ENCODE results near the gene MAPK8IP1.
"Not testable (repeated sequence)": the region's sequence is repeated elsewhere in the genome, so short reads cannot be mapped to it uniquely, and the experiment has no call there.

Gene MAPK8IP1

DNA sequence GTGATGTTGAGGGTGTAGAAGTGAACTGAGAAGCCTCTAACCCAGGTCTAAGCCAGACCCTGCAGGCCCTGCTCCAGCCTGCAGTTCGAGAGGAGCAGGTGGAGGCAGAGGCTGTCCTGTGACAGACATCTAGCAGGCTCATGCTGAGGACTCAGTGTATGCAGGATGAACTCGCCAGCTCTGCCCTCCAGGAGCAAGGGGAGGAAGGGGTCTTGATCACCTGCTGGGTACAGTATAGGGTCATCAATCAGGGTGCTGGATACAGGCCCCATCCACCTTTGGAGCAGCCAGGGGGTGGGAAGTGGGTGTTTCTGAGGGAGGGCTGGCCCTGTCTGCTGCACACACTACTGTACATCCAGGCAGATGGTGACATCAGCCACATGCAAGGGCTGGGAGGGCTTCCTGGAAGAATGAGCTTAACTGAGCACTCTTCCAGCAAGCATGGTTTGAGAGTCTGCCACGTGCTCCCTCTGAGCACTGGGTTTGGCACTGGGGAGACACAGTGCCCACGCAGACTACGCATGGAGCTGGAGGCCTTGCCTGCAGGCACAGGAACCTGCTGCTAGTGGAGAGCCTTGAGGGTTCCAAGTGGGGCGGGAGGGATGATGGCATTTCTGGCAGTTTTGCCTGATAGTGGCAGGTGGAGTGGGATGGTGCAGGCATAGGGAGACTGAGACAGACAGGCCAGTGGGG is 9.2 kb downstream of the MAPK8IP1 start:
- DNase-seq = no peak

DNA sequence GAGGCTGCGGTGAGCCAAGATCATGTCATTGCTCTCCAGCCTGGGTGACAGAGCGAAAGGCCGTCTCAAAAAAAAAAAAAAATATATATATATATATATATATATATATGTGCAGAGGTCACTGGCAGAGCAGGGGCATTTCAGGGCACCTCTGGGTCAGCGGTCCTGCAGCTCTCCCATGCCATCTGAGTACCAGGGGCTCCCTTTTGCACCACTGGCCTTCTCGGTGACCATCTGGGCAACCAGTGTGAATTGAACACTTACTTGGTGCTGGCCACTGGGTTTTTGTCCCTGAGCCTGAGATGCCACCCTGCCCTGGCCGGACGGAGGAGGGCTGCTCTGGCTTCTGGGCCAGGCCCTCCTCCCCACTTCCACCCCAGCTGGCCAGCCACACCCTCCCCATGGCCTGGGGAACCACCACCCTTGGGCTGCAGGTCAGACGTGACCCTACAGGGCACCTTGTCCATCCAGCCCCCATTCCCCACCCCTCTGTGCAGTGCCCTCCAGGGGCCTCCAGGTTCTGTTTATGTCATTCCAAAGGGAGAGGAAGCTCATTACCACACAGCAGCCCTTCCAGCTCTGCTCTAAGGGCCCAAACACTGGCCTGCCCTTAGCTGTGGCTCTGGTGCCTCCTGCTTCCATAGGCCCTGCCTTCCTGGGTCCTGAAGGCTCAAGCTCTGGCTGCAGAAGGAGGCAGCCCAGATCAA is 10.3 kb downstream of the MAPK8IP1 start:
- no peak for DNase-seq

DNA sequence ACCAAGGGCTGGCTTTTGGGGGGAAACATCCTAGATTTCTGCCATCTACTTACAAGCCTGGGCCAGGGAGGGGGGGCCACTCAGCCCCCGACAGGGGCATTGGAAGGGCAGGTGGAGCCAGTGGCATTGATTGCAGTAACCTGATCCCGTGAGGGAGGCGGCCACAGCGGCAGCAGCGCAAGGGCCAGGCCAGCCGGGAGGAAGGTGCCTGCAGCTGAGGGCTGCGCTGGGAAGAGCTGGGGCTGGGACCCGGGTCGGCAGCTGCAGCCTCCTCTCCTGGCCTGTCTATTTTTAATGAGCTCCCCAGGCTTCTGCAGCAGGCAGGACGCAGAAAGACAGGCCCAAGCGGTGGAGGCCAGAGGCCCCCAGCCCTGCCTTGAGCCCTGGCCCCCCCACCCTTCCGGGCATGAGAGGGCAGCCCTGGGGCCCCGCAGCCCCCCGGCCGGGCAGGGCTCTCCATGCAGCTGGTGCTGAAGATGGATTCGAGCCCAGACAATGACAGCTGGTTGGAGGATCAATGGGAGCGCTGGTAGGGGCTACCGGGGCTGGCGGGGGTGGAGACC is 11.1 kb downstream of the MAPK8IP1 start:
- no peak for DNase-seq

DNA sequence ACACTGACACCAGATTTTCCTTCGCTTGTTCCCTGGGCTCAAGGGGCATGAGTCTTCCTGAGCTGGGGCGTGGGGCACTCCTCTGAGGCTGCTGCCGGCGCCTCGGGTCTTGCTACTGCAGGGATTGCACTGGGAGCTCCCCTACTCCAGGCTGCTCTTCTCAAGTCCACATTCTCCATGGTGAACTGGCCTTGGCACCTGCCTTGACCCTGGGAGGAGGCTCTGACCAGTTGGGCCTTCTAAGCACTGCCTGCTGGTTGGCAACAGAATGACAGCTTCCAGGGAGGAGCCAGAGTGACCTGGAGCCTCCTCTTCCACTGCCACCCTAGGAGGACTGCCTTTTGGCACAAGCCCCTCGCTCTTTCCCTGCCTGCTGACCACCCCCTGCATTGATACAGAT is 12.1 kb downstream of the MAPK8IP1 start:
- DNase-seq = no peak

DNA sequence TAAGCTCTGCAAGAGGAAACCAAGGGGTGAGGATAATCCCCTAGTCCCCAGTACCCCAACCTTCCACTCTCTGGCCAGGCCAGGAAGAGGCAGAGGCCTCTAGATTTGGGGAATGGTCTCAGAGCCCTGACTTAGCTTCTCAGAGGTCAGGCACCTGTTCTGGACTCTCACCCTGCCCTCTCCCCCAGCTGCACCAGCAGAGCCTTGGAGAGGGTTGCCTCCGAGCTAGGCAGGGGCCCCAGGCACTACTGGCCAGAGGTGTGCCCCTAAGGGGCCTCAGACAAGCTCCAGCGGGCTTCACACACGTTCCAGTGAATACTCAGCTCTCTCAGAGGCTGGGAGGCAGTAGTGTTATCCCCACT is 13.6 kb downstream of the MAPK8IP1 start:
- no peak for DNase-seq

DNA sequence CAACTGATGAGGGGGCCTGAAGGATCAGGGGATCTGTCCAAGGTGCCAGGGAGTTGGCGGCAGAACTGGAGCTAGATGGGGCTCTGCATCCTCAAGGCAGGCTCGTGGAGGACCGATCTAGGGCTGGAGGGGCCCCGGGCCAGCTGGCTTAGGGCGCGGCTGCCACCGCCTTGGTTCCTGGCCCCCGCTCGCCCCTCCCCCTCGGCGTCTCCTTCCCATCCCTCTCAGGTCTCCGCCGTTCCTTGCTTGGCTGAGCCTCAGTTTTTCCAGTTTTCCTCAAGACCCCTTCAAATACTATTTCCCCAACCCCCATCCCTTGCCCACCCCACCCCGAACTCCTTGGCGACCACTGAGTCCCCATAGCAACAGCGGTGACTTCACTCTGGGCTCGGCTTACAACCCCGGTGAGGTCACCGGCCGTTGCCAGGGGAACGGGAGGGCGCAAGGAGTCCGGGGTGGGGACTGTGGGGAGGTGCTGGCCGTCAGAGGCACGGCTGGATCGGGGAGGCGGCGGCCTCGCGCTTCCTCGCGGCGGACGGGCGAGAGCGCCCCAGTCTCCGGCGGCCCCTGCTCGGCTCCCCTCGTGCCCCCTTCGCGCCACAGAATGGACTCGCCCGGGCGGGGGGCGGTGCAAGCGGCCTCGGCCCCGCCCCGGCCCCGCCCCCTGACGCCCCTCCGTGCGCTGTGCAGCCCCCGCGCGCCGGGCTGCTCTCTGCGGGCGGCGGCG is 14.2 kb downstream of the MAPK8IP1 start:
- peak; percentile 43 for DNase-seq

DNA sequence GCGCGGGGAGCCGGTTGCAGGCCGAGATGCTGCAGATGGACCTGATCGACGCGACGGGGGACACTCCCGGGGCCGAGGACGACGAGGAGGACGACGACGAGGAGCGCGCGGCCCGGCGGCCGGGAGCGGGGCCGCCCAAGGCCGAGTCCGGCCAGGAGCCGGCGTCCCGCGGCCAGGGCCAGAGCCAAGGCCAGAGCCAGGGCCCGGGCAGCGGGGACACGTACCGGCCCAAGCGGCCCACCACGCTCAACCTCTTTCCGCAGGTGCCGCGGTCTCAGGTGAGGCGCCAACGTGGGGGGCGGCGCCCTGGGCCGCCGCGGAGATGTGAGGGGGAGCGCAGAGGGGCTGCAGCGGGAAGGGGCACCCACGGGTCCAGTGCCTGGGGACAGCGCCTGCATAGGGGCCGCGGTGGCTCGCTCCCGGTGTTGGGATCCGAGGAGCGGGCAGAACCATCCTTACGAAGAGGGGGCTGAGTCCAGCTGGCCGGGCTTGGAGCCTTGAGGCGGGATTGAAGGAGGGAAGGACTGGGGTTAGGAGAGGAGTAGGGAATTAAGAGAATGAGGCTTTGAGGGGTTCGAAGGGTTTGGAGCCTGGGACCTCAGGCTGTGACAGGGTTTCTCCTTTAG is 14.8 kb downstream of the MAPK8IP1 start:
- DNase-seq = not testable (repeated sequence)

DNA sequence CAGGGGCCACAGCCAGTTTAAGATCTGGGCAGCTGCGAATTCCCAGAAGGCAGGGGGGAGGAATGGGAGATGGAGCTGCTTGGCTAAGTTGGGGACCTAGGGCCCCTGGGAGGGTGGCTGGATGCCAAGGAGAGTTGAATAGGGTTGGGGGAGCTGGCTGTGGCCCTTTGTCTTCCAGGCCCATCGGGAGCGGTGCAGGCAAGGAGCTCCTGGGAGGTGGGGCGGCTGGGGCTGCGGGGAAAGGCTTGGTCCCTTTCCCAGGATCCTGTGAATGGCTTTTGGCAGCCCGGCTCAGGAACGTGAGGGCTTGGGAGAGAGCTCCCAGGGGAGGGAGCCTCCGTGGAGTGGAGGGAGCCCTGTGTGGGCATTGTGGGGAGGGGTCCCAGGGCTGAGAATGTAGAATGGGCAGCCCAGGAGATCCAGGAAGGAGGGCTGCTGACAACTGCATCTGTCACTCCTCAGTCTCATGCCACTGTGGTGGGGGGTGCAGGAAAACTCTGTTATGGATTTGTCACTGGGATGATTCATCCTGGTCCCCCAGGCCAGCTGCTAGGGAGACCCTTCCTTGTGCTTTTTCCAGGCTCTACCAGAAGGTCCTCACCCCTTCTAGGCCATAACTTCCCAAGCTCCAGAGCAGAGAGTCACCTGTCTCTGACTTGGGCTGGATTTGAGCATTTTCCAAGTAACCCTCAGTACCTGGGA is 15.6 kb downstream of the MAPK8IP1 start:
- DNase-seq = no peak

DNA sequence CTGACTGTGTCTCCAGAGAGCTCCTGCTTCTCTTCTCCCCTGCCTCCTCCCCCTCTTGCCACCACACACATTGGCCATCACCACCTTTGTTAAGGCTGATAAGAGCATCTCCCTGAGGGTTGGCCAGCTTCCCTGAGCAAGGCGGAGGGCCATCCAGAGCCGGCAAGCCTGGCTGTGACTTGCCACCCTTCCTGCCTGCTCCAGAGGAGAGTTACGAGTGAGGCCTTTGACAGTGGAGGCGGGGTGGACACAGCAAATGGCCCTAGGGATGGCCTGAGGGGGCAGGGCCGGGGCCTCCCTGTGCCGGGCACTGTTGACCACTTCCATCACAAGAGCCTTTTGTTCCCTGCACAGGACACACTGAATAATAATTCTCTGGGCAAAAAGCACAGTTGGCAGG is 16.2 kb downstream of the MAPK8IP1 start:
- no peak for DNase-seq

DNA sequence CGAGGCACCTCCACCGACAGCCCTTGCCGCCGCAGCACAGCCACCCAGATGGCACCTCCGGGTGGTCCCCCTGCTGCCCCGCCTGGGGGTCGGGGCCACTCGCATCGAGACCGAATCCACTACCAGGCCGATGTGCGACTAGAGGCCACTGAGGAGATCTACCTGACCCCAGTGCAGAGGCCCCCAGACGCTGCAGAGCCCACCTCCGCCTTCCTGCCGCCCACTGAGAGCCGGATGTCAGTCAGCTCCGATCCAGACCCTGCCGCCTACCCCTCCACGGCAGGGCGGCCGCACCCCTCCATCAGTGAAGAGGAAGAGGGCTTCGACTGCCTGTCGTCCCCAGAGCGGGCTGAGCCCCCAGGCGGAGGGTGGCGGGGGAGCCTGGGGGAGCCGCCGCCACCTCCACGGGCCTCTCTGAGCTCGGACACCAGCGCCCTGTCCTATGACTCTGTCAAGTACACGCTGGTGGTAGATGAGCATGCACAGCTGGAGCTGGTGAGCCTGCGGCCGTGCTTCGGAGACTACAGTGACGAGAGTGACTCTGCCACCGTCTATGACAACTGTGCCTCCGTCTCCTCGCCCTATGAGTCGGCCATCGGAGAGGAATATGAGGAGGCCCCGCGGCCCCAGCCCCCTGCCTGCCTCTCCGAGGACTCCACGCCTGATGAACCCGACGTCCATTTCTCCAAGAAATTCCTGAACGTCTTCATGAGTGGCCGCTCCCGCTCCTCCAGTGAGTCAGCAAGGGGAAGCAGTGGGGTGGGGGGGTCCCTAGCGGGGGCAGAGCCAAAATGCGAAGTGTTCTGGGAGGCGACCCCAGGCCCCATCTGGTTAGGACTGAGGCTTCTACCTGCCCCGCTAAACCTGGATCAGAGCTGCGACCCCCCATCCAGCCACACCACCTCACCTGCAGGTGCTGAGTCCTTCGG is 17.3 kb downstream of the MAPK8IP1 start:
- DNase-seq = no peak

DNA sequence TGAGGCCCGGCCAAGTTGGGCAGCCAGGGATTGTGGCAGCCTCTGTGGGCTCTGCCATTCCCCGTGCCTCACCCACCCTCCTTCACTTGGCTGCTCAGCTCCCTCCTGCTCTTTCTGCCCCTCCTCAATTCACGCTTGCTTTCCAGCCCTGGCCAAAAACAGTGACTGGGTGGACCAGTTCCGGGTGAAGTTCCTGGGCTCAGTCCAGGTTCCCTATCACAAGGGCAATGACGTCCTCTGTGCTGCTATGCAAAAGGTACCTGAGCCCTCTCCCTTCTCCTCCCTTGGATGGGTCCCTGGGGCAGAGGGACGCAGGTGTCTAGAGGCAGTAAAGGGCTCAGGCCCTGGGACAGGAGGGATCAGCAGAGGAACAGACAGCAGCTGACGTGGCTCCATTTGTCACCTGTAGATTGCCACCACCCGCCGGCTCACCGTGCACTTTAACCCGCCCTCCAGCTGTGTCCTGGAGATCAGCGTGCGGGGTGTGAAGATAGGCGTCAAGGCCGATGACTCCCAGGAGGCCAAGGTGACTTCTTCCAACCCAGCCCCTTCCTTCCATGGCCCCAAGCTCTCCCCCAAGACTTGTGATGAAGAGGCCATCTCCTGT is 19.0 kb downstream of the MAPK8IP1 start:
- DNase-seq = no peak

DNA sequence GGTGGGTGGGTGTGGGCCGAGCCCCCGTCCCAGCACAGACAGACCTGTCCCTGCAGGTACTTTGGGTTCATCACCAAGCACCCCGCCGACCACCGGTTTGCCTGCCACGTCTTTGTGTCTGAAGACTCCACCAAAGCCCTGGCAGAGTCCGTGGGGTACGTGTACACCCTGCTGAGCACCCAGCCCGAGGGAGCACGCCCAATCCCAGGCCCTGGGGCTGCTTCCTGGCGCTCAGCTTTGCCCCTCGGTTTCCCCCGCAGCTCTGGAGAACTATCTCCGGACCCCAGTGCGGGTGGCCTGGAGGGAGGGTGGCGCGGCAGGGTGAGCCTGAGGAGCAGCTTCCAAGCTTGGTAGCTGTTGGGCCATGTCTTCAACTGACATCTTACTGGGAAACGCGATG is 19.6 kb downstream of the MAPK8IP1 start:
- no peak for DNase-seq

DNA sequence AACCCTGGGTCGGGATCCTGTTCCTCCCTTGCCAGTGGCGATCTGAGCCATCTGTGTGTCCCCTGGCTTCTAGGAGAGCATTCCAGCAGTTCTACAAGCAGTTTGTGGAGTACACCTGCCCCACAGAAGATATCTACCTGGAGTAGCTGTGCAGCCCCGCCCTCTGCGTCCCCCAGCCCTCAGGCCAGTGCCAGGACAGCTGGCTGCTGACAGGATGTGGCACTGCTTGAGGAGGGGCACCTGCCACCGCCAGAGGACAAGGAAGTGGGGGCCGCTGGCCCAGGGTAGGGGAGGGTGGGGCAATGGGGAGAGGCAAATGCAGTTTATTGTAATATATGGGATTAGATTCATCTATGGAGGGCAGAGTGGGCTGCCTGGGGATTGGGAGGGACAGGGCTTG is 20.1 kb downstream of the MAPK8IP1 start:
- DNase-seq = not testable (repeated sequence)

DNA sequence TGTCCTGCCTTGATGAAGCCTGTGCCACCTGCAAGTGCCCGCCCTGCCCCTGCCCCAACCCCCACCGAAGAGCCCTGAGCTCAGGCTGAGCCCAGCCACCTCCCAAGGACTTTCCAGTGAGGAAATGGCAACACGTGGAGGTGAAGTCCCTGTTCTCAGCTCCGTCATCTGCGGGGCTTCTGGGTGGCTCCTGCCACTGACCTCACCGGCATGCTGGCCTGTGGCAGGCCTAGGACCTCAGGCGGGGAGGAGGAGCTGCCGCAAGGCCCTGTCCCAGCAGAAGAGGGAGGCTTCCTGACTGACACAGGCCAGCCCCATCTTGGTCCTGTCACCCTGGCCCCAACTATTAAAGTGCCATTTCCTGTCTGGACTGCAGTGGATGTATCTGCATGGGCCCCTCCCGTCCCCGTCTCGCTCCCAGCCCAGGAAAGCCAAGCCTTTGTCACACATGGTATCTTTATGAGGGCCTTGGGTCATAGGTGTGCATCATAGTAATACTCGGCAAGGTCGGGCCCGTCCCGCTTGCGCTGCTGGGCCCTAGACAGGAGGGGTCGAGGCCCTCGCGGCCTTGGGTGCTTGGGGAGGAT is 20.7 kb downstream of the MAPK8IP1 start:
- DNase-seq = no peak

DNA sequence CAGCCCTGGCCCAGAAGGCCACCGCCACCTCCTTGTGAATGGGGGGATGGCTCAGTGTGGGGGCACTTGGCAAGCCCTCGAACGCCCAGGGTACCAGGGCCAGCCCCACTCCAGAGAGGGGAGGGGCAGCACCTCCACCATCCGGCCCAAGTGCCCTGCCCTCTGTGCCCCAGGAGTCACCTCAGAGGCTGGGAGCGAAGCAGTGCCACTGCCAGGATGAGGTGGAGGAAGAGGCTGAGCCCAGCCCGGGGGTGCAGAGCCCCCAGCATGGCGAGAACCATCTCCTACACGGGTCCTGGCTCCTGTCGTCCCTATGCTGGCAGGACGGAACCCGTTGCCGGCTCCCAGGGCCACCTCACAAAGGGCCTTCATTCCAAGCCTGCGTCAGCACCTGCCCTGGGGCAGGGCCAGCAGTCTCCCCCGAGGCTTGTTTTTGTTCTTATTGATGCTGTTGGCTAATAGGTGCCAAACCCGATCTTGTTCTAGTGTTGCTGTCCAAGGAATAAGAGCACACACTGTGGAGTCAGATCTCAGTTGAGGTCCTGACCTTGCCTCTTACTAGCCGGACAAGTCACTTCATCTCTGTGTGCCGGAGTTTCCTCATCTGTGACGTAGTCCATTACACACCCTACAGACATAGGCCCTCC is 21.6 kb downstream of the MAPK8IP1 start, which contains the start of gene FREY1:
TSS of gene FREY1 (minus strand) at position 307 of the 647 bp plus-strand sequence. CDS start at position 281, 26 bp downstream.
- DNase-seq = no peak

DNA sequence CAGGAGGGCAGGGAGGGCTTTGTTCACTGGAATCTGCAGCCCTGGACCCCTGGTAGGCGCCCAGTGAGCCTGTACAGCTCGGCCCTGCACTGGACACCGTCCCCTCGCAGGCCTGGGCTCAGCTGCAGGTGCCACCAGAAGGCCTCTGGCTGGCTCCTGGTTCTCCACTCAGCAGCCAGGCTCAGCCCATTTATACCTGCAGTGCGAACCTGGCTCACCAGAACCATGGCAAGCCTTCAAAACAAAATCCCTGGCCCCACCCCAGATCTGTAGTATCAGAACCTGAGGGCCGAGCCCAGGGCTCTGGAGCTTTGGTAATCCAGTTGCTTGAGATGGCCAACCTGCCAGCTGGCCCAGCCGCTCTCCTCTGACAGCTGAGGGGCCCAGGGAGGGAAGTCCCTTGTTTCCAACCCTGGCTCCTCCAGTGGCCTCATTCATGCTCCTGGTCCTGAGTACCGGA is 22.5 kb downstream of the MAPK8IP1 start:
- DNase-seq = no peak

DNA sequence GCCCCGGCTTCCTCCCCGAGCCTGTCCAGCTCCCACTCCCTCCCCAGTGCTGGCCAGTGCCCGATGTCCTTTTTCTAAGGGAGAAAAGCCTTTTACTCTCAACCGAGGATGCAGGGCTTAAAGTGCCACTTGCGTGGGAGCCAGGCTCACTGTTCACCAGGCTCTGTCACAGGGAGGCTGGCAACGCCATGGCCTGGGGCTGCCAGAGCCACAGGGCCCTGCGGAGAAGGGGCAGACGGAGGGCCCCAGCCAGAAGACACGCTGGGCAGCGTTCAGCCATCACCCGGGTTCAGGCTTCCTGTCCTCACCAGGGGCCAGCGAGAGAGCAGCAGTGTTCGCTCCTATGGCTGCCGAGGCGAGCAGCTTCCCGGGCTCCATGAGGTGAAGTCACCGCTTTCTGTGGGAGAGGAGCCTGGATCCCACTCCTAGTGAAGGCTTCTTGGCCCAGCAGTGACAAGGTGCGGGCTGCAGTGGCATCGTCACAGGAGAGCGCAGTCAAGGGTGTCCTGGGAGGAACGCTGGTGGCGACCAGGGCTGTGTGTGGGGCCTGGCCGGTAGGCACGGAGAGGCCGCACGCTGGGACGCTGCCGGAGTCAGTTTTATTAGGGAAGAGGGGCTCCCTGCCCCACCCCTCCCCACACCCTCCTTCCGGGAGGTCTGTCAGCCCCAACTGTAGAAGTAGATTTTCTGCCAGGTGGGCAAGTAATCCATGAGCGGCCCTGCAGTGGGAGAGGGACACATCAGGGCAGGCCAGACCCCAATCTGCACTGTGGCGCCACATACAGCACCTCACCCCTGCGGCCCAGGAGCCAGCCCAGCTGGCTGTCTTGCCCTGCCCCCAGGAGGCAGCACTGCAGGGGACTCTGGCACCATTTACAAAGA is 24.4 kb downstream of the MAPK8IP1 start:
- DNase-seq = no peak

DNA sequence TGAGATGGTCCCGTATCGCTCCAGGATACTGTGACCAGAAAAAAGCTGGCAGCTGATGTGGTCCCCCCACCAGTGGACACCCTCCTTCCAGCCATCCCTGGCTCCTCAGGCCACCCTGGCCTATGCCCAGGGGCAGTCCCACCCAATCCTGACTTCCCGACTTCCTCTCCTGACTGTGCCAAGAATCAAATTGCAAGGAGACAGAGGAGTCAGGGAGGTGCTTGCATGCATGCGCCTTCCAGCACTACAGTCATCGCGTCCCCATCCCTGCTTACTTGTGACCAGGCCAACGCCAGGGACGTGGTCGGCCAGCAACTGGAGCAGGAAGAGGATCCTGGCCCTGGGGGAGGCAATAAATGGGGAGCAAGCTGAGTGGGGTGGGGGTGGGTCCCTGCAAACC is 25.2 kb downstream of the MAPK8IP1 start:
- no peak for DNase-seq

DNA sequence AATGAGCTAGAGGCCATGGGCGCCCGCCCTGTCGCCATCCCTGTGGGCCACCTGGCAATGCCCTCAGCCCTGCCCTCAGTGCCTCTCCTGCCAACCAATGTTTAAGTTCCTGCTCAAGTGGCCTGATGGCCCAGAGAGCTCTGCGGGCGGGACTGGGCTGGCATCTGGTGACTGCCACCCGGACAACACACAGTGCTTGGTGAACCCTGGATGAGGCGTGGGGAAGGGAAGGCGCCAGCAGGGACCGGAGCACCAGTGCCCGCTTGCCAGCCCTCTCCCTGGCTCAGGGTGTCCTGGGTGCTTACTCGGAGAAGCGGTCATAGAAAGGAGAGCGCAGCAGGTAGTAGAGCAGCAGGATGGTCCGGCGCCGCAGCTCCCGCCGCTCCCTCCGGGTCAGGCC is 28.1 kb downstream of the MAPK8IP1 start:
- DNase-seq = no peak
